ENCODE results near the gene UBR7.

DNA sequence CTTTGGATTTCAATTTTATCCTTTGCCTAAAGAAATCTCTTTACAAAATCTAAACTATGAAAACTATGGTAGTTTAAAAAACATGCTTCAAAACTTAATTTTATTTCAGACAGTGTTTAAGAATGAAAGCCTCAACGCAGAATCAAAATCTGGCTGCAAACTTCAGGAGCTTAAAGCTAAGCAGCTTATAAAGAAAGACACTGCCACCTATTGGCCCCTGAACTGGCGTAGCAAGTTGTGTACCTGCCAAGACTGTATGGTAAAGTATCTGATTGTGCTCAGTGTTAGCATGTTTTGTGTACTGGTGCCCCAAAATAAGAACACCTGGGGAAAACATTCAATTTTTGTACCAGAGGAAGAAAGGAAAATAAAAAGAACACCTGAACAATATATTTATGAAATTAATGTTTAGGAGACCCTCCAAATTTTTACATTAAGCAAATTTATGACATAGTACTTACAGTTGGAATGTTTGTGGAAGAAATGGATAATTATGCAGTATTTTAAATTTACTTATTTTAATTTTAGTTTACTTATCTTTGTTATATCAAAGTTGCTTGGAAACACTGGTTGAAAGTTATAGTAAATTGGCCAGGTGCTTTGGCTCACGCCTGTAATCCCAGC is 12.2 kb downstream of the UBR7 start:
- no peak for TF ChIP-seq YY1 (IDR thresholded peaks at IDR 0.05; ENCODE audit: low read depth)
- no peak for TF ChIP-seq CEBPB (IDR thresholded peaks at IDR 0.05)
- TF ChIP-seq, protein P1, sequence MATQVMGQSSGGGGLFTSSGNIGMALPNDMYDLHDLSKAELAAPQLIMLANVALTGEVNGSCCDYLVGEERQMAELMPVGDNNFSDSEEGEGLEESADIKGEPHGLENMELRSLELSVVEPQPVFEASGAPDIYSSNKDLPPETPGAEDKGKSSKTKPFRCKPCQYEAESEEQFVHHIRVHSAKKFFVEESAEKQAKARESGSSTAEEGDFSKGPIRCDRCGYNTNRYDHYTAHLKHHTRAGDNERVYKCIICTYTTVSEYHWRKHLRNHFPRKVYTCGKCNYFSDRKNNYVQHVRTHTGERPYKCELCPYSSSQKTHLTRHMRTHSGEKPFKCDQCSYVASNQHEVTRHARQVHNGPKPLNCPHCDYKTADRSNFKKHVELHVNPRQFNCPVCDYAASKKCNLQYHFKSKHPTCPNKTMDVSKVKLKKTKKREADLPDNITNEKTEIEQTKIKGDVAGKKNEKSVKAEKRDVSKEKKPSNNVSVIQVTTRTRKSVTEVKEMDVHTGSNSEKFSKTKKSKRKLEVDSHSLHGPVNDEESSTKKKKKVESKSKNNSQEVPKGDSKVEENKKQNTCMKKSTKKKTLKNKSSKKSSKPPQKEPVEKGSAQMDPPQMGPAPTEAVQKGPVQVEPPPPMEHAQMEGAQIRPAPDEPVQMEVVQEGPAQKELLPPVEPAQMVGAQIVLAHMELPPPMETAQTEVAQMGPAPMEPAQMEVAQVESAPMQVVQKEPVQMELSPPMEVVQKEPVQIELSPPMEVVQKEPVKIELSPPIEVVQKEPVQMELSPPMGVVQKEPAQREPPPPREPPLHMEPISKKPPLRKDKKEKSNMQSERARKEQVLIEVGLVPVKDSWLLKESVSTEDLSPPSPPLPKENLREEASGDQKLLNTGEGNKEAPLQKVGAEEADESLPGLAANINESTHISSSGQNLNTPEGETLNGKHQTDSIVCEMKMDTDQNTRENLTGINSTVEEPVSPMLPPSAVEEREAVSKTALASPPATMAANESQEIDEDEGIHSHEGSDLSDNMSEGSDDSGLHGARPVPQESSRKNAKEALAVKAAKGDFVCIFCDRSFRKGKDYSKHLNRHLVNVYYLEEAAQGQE (IDR thresholded peaks at IDR 0.05; ENCODE audit: low read depth) = no peak
- TF ChIP-seq, protein P2, sequence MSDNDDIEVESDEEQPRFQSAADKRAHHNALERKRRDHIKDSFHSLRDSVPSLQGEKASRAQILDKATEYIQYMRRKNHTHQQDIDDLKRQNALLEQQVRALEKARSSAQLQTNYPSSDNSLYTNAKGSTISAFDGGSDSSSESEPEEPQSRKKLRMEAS (IDR thresholded peaks at IDR 0.05) = no peak
- TF ChIP-seq FOXM1 (IDR thresholded peaks at IDR 0.05; ENCODE audit: borderline replicate concordance, low read depth) = no peak
- TF ChIP-seq ZBTB7A (IDR thresholded peaks at IDR 0.05; ENCODE audit: low read depth) = no peak
- TF ChIP-seq TAF1 (IDR thresholded peaks at IDR 0.05; ENCODE audit: low read depth) = no peak

All from Ishikawa (cell line).